Measurements from ENCODE around the gene COPG1. TPM values are rescaled to one million over a fixed set of nuclear protein-coding genes. Genes with fewer than 3 reads are reported as not detected.
A peak's percentile ranks its signal among the peaks of the same experiment; 100 is the strongest.

Gene COPG1
- total and polyA plus RNA-seq, 9 donors = 105 to 151 (median 112) TPM

- Histone ChIP-seq H3K36me3 (ENCODE audit: control insufficient read depth, insufficient read depth, low read length) (peaks cover 37% of the 10 kb centered on the region), H3K27me3 (ENCODE audit: control insufficient read depth, insufficient read depth, low read length) (no peaks in the 10 kb centered on the region), H3K4me1 (ENCODE audit: control insufficient read depth, insufficient read depth, low read length) (peaks cover 17% of the 10 kb centered on the region)
These were observed 29.1 kb downstream of the COPG1 start, which contains the start of gene HMCES for GRCh38 chr3:129278439-129278965. Gene HMCES (plus strand): TSS chr3:129278870. CDS start chr3:129279733, 863 bp downstream.

GRCh38 chr3:129278966-129279906 is 29.8 kb downstream of the COPG1 start:
- Histone ChIP-seq H3K9me3 (replicated peaks; ENCODE audit: control insufficient read depth, low read depth, low read length) (no peaks in the 10 kb centered on the region), H3K27ac (ENCODE audit: low read length) (peak overlapping the region; percentile 96), H3K4me3 (ENCODE audit: low read length) (peak overlapping the region; percentile 88), H3K4me1 (ENCODE audit: control insufficient read depth, insufficient read depth, low read length) (peaks cover 17% of the 10 kb centered on the region), H3K27me3 (ENCODE audit: control insufficient read depth, insufficient read depth, low read length) (no peaks in the 10 kb centered on the region), H3K36me3 (ENCODE audit: control insufficient read depth, insufficient read depth, low read length) (peaks cover 30% of the 10 kb centered on the region)
- WGBS (ENCODE audit: insufficient coverage) = 1% methylated on average over 66 of the region's 82 CpGs
- peak; percentile 56 for DNase-seq

More at GRCh38 chr3:129278439-129278965, 29.1 kb downstream of the COPG1 start, which contains the start of gene HMCES:
- WGBS (ENCODE audit: insufficient coverage) = 2% methylated on average over 43 of the region's 44 CpGs
- peak; percentile 96 for DNase-seq
- Histone ChIP-seq H3K4me3 (ENCODE audit: low read length) (peak within 1 kb of the TSS; percentile 88), H3K27ac (ENCODE audit: low read length) (peak within 1 kb of the TSS; percentile 96), H3K9me3 (replicated peaks; ENCODE audit: control insufficient read depth, low read depth, low read length) (no peaks in the 10 kb centered on the region)

- H3K27ac ChIP-seq (ENCODE audit: low read length) = no peak overlapping the region
- DNase-seq = no peak
- H3K9me3 ChIP-seq (replicated peaks; ENCODE audit: control insufficient read depth, low read depth, low read length) = no peaks in the 10 kb centered on the region
- peaks cover 17% of the 10 kb centered on the region for H3K4me1 ChIP-seq (ENCODE audit: control insufficient read depth, insufficient read depth, low read length)
- H3K36me3 ChIP-seq (ENCODE audit: control insufficient read depth, insufficient read depth, low read length) = peaks cover 20% of the 10 kb centered on the region
- no peaks in the 10 kb centered on the region for H3K27me3 ChIP-seq (ENCODE audit: control insufficient read depth, insufficient read depth, low read length)
- no CpG with 5 or more reads among the region's 2 CpGs for WGBS (ENCODE audit: insufficient coverage)
- H3K4me3 ChIP-seq (ENCODE audit: low read length) = peak overlapping the region; percentile 88
These were observed 30.8 kb downstream of the COPG1 start for GRCh38 chr3:129280183-129280582.

GRCh38 chr3:129281726-129282125 is 32.3 kb downstream of the COPG1 start:
- Histone ChIP-seq H3K9me3 (replicated peaks; ENCODE audit: control insufficient read depth, low read depth, low read length) (no peaks in the 10 kb centered on the region), H3K4me3 (ENCODE audit: low read length) (no peak overlapping the region), H3K27me3 (ENCODE audit: control insufficient read depth, insufficient read depth, low read length) (no peaks in the 10 kb centered on the region), H3K4me1 (ENCODE audit: control insufficient read depth, insufficient read depth, low read length) (peaks cover 17% of the 10 kb centered on the region), H3K36me3 (ENCODE audit: control insufficient read depth, insufficient read depth, low read length) (peaks cover 19% of the 10 kb centered on the region), H3K27ac (ENCODE audit: low read length) (no peak overlapping the region)
- DNase-seq = no peak
- 90% methylated on average over 4 of the region's 5 CpGs for WGBS (ENCODE audit: insufficient coverage)

GRCh38 chr3:129282727-129283327 is 33.4 kb downstream of the COPG1 start:
- peaks cover 17% of the 10 kb centered on the region for H3K4me1 ChIP-seq (ENCODE audit: control insufficient read depth, insufficient read depth, low read length)
- H3K4me3 ChIP-seq (ENCODE audit: low read length) = no peak overlapping the region
- H3K27me3 ChIP-seq (ENCODE audit: control insufficient read depth, insufficient read depth, low read length) = no peaks in the 10 kb centered on the region
- DNase-seq = no peak
- H3K9me3 ChIP-seq (replicated peaks; ENCODE audit: control insufficient read depth, low read depth, low read length) = no peaks in the 10 kb centered on the region
- WGBS (ENCODE audit: insufficient coverage) = no CpG with 5 or more reads among the region's 6 CpGs
- H3K36me3 ChIP-seq (ENCODE audit: control insufficient read depth, insufficient read depth, low read length) = peaks cover 15% of the 10 kb centered on the region
- H3K27ac ChIP-seq (ENCODE audit: low read length) = no peak overlapping the region

- Histone ChIP-seq H3K27ac (ENCODE audit: low read length) (no peak overlapping the region), H3K9me3 (replicated peaks; ENCODE audit: control insufficient read depth, low read depth, low read length) (no peaks in the 10 kb centered on the region), H3K4me1 (ENCODE audit: control insufficient read depth, insufficient read depth, low read length) (no peaks in the 10 kb centered on the region), H3K36me3 (ENCODE audit: control insufficient read depth, insufficient read depth, low read length) (peaks cover 37% of the 10 kb centered on the region), H3K4me3 (ENCODE audit: low read length) (no peak overlapping the region), H3K27me3 (ENCODE audit: control insufficient read depth, insufficient read depth, low read length) (no peaks in the 10 kb centered on the region)
- WGBS (ENCODE audit: insufficient coverage) = 100% methylated on average over 1 of the region's 2 CpGs
- DNase-seq = no peak
These were observed 36.7 kb downstream of the COPG1 start for GRCh38 chr3:129286081-129286480.

- H3K27me3 ChIP-seq (ENCODE audit: control insufficient read depth, insufficient read depth, low read length) = no peaks in the 10 kb centered on the region
- H3K4me1 ChIP-seq (ENCODE audit: control insufficient read depth, insufficient read depth, low read length) = no peaks in the 10 kb centered on the region
- H3K9me3 ChIP-seq (replicated peaks; ENCODE audit: control insufficient read depth, low read depth, low read length) = no peaks in the 10 kb centered on the region
- peaks cover 36% of the 10 kb centered on the region for H3K36me3 ChIP-seq (ENCODE audit: control insufficient read depth, insufficient read depth, low read length)
- H3K4me3 ChIP-seq (ENCODE audit: low read length) = no peak overlapping the region
- no peak for DNase-seq
- no peak overlapping the region for H3K27ac ChIP-seq (ENCODE audit: low read length)
- WGBS (ENCODE audit: insufficient coverage) = no CpG with 5 or more reads among the region's 3 CpGs
These were observed 39.0 kb downstream of the COPG1 start for GRCh38 chr3:129288446-129288845.

GRCh38 chr3:129289201-129289921 is 40.0 kb downstream of the COPG1 start:
- Histone ChIP-seq H3K36me3 (ENCODE audit: control insufficient read depth, insufficient read depth, low read length) (peaks cover 36% of the 10 kb centered on the region), H3K27me3 (ENCODE audit: control insufficient read depth, insufficient read depth, low read length) (no peaks in the 10 kb centered on the region), H3K4me1 (ENCODE audit: control insufficient read depth, insufficient read depth, low read length) (no peaks in the 10 kb centered on the region), H3K4me3 (ENCODE audit: low read length) (no peak overlapping the region), H3K9me3 (replicated peaks; ENCODE audit: control insufficient read depth, low read depth, low read length) (no peaks in the 10 kb centered on the region), H3K27ac (ENCODE audit: low read length) (no peak overlapping the region)
- DNase-seq = no peak
- WGBS (ENCODE audit: insufficient coverage) = no CpG with 5 or more reads among the region's 6 CpGs

GRCh38 chr3:129291236-129291886 is 42.0 kb downstream of the COPG1 start:
- DNase-seq = no peak
- no peaks in the 10 kb centered on the region for H3K9me3 ChIP-seq (replicated peaks; ENCODE audit: control insufficient read depth, low read depth, low read length)
- no peaks in the 10 kb centered on the region for H3K4me1 ChIP-seq (ENCODE audit: control insufficient read depth, insufficient read depth, low read length)
- WGBS (ENCODE audit: insufficient coverage) = 57% methylated on average over 2 of the region's 4 CpGs
- H3K36me3 ChIP-seq (ENCODE audit: control insufficient read depth, insufficient read depth, low read length) = peaks cover 34% of the 10 kb centered on the region
- no peak overlapping the region for H3K4me3 ChIP-seq (ENCODE audit: low read length)
- no peak overlapping the region for H3K27ac ChIP-seq (ENCODE audit: low read length)
- H3K27me3 ChIP-seq (ENCODE audit: control insufficient read depth, insufficient read depth, low read length) = no peaks in the 10 kb centered on the region
